ENCODE results near the gene SPZ1. TPM values are rescaled to one million over a fixed set of nuclear protein-coding genes. Genes with fewer than 3 reads are reported as not detected.

Gene SPZ1
- total and polyA plus RNA-seq, 2 of the 8 experiments (the other 6 are each of a cell fraction or from before 2014, with no cell fraction given) = not detected

DNA sequence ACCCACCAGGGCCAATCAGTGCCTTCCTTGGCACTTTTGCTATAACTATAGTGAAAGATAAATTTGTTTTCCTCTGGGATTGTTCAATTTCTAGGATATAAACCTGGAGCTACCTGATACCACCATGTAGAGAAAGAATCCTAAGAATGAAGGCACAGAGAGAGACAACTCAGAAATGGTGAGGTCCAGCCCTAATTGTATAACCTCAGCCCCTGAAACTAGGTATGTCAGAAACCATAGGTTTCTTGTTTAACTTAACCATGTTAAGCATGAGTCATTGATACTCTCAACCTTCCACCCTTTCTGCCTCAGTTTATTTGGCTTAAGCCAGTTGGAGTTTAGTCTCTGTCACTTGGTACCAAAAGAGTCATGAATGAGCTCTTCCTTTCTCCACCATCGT is 4.6 kb upstream of the SPZ1 start:
- H3K4me3 ChIP-seq (ENCODE audit: extremely low read depth in 1 of 4, insufficient read depth in 2 of 4, low read depth in 3 of 4, low read length in 4 of 4) = no peak overlapping the region
- H3K9me3 ChIP-seq (ENCODE audit: insufficient read depth in 2 of 2, low read depth in 1 of 2, low read length in 1 of 2) = peaks cover 2 to 3% of the 10 kb centered on the region in 2 experiments; a peak in 2 of 4 replicates
- H2BK5ac ChIP-seq (ENCODE audit: low read depth, low read length) = no peak overlapping the region
- no peaks in the 10 kb centered on the region for H3K27me3 ChIP-seq (replicated peaks in 1 of 4; ENCODE audit: control insufficient read depth in 3 of 4, extremely low read depth in 1 of 4, insufficient read depth in 3 of 4, low read length in 3 of 4)
- H3K27ac ChIP-seq (ENCODE audit: low read depth, low read length) = no peak overlapping the region
- H2BK12ac ChIP-seq (ENCODE audit: low read depth, low read length) = no peak overlapping the region
- ChIA-PET POLR2A (ENCODE audit: partially characterized antibody) (no interaction called here), CTCF (ENCODE audit: partially characterized antibody) (interaction anchor here (1.2 kb wide), 1 partner anchor 17 kb away, joined by 3 read pairs; no protein-coding TSS in a partner anchor)
- 88% methylated on average over 1 of the region's 1 CpG; no CpG with 5 or more reads in 1 of the 2 experiments for WGBS, 2 experiments (ENCODE audit: extremely low coverage in 1 of 2, insufficient coverage in 1 of 2, insufficient read length in 1 of 2, insufficient replicate concordance in 2 of 2, low coverage in 1 of 2, low lambda C conversion rate in 2 of 2, missing lambda C conversion rate in 1 of 2)
- no peaks in the 10 kb centered on the region for H3K36me3 ChIP-seq (ENCODE audit: control insufficient read depth in 2 of 4, insufficient read depth in 4 of 4, low read length in 3 of 4)
- H2AFZ ChIP-seq (ENCODE audit: low read length) = no peak overlapping the region
- no peak overlapping the region for H3K9ac ChIP-seq (replicated peaks in 1 of 4; ENCODE audit: extremely low read depth in 1 of 4, low read depth in 3 of 4, low read length in 3 of 4)
- no peak overlapping the region for H2BK20ac ChIP-seq (ENCODE audit: low read length)
- no peak overlapping the region for H3K4ac ChIP-seq (replicated peaks; ENCODE audit: insufficient read length, low read depth, low read length)
- H2BK120ac ChIP-seq (replicated peaks; ENCODE audit: low read depth, low read length) = no peak overlapping the region
- H3K14ac ChIP-seq (ENCODE audit: insufficient read length) = no peak overlapping the region
- no peaks in the 10 kb centered on the region for H4K20me1 ChIP-seq (replicated peaks in 1 of 2; ENCODE audit: control insufficient read depth in 1 of 2, insufficient read depth in 2 of 2, low read length in 2 of 2)
- no peak overlapping the region for H4K91ac ChIP-seq (replicated peaks; ENCODE audit: insufficient read length, low read length)
- H4K8ac ChIP-seq (ENCODE audit: extremely low read depth, insufficient read depth, low read length) = no peak overlapping the region
- H3K79me2 ChIP-seq (ENCODE audit: control insufficient read depth in 1 of 2, insufficient read depth in 2 of 2, low read length in 2 of 2) = no peaks in the 10 kb centered on the region
- H3K4me1 ChIP-seq (replicated peaks in 1 of 4; ENCODE audit: control insufficient read depth in 3 of 4, insufficient read depth in 4 of 4, low read length in 3 of 4) = no peaks in the 10 kb centered on the region
- no peak overlapping the region for H3K56ac ChIP-seq (replicated peaks; ENCODE audit: insufficient read length, low read depth, low read length)
- H2AK5ac ChIP-seq (ENCODE audit: low read depth, low read length) = no peak overlapping the region
- H3K18ac ChIP-seq (ENCODE audit: extremely low read depth, low read length) = no peak overlapping the region
- no peaks in the 10 kb centered on the region for H3K23me2 ChIP-seq (ENCODE audit: low read depth, low read length)
- no peak for DNase-seq (ENCODE audit: low read depth in 1 of 2, low spot score in 2 of 2)
- H4K5ac ChIP-seq (ENCODE audit: insufficient read length, low read depth, low read length) = no peak overlapping the region
- H3K79me1 ChIP-seq (ENCODE audit: low read depth, low read length) = no peaks in the 10 kb centered on the region
- H3K4me2 ChIP-seq (ENCODE audit: insufficient read depth in 1 of 2, low read depth in 2 of 2, low read length in 2 of 2) = no peak overlapping the region
- H2BK15ac ChIP-seq (ENCODE audit: low read length) = no peak overlapping the region
- no peak overlapping the region for H3K23ac ChIP-seq (ENCODE audit: insufficient read length)
- no peak for FAIRE-seq
- TF ChIP-seq CBX5 (IDR thresholded peaks at IDR 0.05; ENCODE audit: low read depth, low read length) = no peak
- no peak for TF ChIP-seq HDAC6 (IDR thresholded peaks at IDR 0.05; ENCODE audit: low read depth, low read length)
- no peak for TF ChIP-seq EGR1 (IDR thresholded peaks at IDR 0.05; ENCODE audit: borderline replicate concordance, low read depth, low read length)
- TF ChIP-seq NRF1 (IDR thresholded peaks at IDR 0.05; ENCODE audit: low read depth, low read length) = no peak
- no peak for TF ChIP-seq PHF8 (conservative IDR thresholded peaks at IDR 0.05; ENCODE audit: low read depth, low read length)
- no peak for TF ChIP-seq CTBP2 (IDR thresholded peaks at IDR 0.05; ENCODE audit: borderline replicate concordance, insufficient read depth, insufficient read length, low read length)
- TF ChIP-seq SIN3A (conservative IDR thresholded peaks at IDR 0.05 in 1 of 2, IDR thresholded peaks at IDR 0.05 in 1 of 2; ENCODE audit: low read depth in 1 of 2, low read length in 2 of 2) = no peak
- TF ChIP-seq, protein P1, sequence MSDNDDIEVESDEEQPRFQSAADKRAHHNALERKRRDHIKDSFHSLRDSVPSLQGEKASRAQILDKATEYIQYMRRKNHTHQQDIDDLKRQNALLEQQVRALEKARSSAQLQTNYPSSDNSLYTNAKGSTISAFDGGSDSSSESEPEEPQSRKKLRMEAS (IDR thresholded peaks at IDR 0.05) = no peak
- no peak for TF ChIP-seq FOSL1 (IDR thresholded peaks at IDR 0.05; ENCODE audit: insufficient read depth, low read depth, low read length)
- TF ChIP-seq, protein P2, sequence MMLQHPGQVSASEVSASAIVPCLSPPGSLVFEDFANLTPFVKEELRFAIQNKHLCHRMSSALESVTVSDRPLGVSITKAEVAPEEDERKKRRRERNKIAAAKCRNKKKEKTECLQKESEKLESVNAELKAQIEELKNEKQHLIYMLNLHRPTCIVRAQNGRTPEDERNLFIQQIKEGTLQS (IDR thresholded peaks at IDR 0.05; ENCODE audit: insufficient read depth, low read depth, low read length) = no peak
- no peak for TF ChIP-seq POLR2A (IDR thresholded peaks at IDR 0.05; ENCODE audit: control extremely low read depth in 1 of 2, low read depth in 2 of 2, low read length in 2 of 2)
- no peak for TF ChIP-seq TCF12 (IDR thresholded peaks at IDR 0.05; ENCODE audit: low read depth, low read length)
- TF ChIP-seq SAP30 (IDR thresholded peaks at IDR 0.05; ENCODE audit: insufficient read depth, insufficient replicate concordance, low read length) = no peak
- TF ChIP-seq SIRT6 (IDR thresholded peaks at IDR 0.05; ENCODE audit: low read length) = no peak
